IPS-18a (cell line): ENCODE results near the gene CD5L.

Experiments
- H3K27ac ChIP-seq: one replicate; pipeline ENCODE4 v1.5.1; 2013; ENCODE audit warnings: low read length
- H3K27me3 ChIP-seq: one replicate; pipeline ENCODE4 v1.6.1; 2013; ENCODE audit warnings: mild to moderate bottlenecking, low read length; ENCODE audit not compliant: control insufficient read depth, insufficient read depth
- H3K36me3 ChIP-seq: one replicate; pipeline ENCODE4 v1.6.1; 2013; ENCODE audit warnings: low read depth, low read length; ENCODE audit not compliant: control insufficient read depth
- H3K4me1 ChIP-seq: one replicate; pipeline ENCODE4 v1.6.1; 2013; ENCODE audit warnings: low read depth, low read length; ENCODE audit not compliant: control insufficient read depth
- H3K4me3 ChIP-seq: one replicate; pipeline ENCODE4 v1.5.1; 2013; ENCODE audit warnings: low read length
- H3K9ac ChIP-seq: one replicate; pipeline ENCODE4 v1.6.1; 2013; ENCODE audit warnings: mild to moderate bottlenecking, low read length, moderate library complexity
- H3K9me3 ChIP-seq: one replicate; pipeline ENCODE4 v1.6.1; 2013; ENCODE audit warnings: low read depth, low read length; ENCODE audit not compliant: control insufficient read depth

The CD5L gene

GRCh38 chr1:157806431-157807149, 35.0 kb downstream of the CD5L start:
- no peak overlapping the region for H3K4me3 ChIP-seq
- no peak overlapping the region for H3K9ac ChIP-seq
- H3K4me1 ChIP-seq = no peaks in the 10 kb centered on the region
- H3K36me3 ChIP-seq = no peaks in the 10 kb centered on the region
- no peak overlapping the region for H3K27ac ChIP-seq
- no peaks in the 10 kb centered on the region for H3K9me3 ChIP-seq
- H3K27me3 ChIP-seq = no peaks in the 10 kb centered on the region

DNA sequence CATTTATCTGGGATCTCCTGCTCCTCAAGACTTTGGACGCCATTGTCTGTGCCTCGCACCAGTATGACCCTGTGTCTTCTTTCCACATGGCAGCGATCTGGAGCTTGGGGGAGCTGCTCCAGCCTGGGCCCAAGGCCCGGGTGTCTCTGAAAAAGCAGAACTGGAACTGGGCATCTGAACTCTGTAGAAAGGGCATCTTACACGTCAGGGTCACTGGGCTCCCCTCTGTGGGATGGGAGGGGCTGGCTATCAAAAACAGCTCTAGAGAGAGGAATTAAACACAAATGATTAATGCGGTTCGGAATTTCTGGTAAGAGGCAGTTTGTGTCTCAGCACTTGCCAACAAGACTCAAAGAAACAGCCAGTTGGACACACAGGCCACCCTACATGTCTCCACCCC, 37.8 kb downstream of the CD5L start:
- Histone ChIP-seq H3K9me3 (no peaks in the 10 kb centered on the region), H3K36me3 (no peaks in the 10 kb centered on the region), H3K4me1 (no peaks in the 10 kb centered on the region), H3K27me3 (no peaks in the 10 kb centered on the region), H3K9ac (no peak overlapping the region), H3K4me3 (no peak overlapping the region), H3K27ac (no peak overlapping the region)

- Histone ChIP-seq H3K27me3 (no peaks in the 10 kb centered on the region), H3K4me1 (no peaks in the 10 kb centered on the region), H3K4me3 (no peak overlapping the region), H3K36me3 (no peaks in the 10 kb centered on the region), H3K27ac (no peak overlapping the region), H3K9ac (no peak overlapping the region), H3K9me3 (no peaks in the 10 kb centered on the region)
Observed at GRCh38 chr1:157799996-157800395, 41.6 kb downstream of the CD5L start.

- Histone ChIP-seq H3K27ac (no peak overlapping the region), H3K9me3 (peaks cover 10% of the 10 kb centered on the region), H3K4me3 (no peak overlapping the region), H3K9ac (no peak overlapping the region), H3K4me1 (no peaks in the 10 kb centered on the region), H3K27me3 (no peaks in the 10 kb centered on the region), H3K36me3 (no peaks in the 10 kb centered on the region)
Observed at GRCh38 chr1:157798211-157798610, 43.4 kb downstream of the CD5L start.

GRCh38 chr1:157785248-157785647, 56.4 kb downstream of the CD5L start:
- Histone ChIP-seq H3K4me3 (no peak overlapping the region), H3K9ac (no peak overlapping the region), H3K4me1 (no peaks in the 10 kb centered on the region), H3K27me3 (no peaks in the 10 kb centered on the region), H3K27ac (no peak overlapping the region), H3K9me3 (no peaks in the 10 kb centered on the region), H3K36me3 (no peaks in the 10 kb centered on the region)

DNA sequence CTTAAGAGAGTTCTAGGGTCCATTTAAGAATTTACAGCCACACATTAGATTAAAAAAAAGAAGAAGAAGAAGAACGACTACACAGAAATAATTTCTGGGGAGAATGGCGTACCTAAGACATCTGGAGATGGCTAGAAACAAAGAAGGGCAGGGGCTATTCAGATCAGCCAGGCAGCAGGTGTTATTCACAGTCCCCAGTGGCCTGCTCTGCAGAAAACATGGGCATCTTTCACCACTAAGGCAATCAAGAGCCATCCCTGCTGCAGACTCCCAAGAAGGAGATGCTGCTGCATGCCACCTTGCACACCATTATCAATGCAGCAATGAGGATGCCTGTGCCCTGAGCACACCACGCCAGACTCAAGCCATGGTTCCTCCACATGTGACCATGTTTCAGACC, 56.8 kb downstream of the CD5L start:
- Histone ChIP-seq H3K4me3 (no peak overlapping the region), H3K27me3 (no peaks in the 10 kb centered on the region), H3K36me3 (no peaks in the 10 kb centered on the region), H3K27ac (no peak overlapping the region), H3K4me1 (peaks cover 1% of the 10 kb centered on the region), H3K9me3 (no peaks in the 10 kb centered on the region), H3K9ac (no peak overlapping the region)

DNA sequence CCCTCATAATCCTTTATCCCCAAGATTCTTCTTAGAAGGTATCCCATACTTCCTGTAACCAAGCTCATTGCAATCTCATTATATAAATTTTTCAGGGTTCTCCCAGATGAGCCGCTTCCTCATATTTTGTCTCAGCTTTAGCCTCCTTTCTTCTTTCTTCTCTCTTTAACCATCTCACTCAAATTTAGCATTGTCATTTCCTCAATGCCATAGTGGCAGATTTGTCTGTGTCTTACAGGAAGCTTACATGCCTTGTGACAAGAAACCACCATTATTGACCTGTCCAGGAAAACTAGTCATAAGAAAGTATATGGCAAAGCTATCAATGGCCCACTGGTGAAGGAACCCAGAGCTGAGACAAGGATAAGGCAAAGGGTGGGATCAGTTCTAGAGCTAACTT, 58.7 kb downstream of the CD5L start:
- no peak overlapping the region for H3K9ac ChIP-seq
- no peak overlapping the region for H3K27ac ChIP-seq
- H3K27me3 ChIP-seq = no peaks in the 10 kb centered on the region

DNA sequence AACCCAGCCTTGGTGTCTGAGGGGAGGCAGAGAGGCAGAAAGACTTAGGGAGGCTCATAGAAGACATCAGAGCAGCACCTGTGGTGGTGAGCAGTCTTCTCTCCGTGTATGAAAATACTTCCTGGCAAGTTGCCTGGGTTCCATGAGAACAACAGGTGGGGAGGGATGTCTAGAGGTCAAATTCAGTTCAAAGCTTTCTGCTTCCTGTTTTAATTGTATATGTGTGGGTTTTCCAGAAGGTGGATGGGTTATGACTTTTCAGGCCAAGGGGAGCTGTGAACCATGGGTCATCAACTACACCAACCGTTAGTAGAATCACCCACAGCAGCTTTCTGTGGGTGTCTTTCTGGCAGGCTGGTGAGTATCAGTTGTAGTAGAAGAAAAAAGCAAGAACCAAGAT, 60.6 kb downstream of the CD5L start:
- no peaks in the 10 kb centered on the region for H3K27me3 ChIP-seq
- H3K9ac ChIP-seq = no peak overlapping the region
- peaks cover 7% of the 10 kb centered on the region for H3K4me1 ChIP-seq
- no peaks in the 10 kb centered on the region for H3K36me3 ChIP-seq
- no peak overlapping the region for H3K27ac ChIP-seq
- H3K4me3 ChIP-seq = no peak overlapping the region
- no peaks in the 10 kb centered on the region for H3K9me3 ChIP-seq

More for the DNA sequence above, 58.7 kb downstream of the CD5L start:
- Histone ChIP-seq H3K9me3 (no peaks in the 10 kb centered on the region), H3K36me3 (no peaks in the 10 kb centered on the region), H3K4me3 (no peak overlapping the region), H3K4me1 (peaks cover 7% of the 10 kb centered on the region)
